BE2C (cell line): ENCODE results near the gene CPD.
"Not testable (repeated sequence)": the region's sequence is repeated elsewhere in the genome, so short reads cannot be mapped to it uniquely, and the experiment has no call there.

Experiments
- DNase-seq: peaks from one replicate; pipeline ENCODE4 v3.0.0-alpha.2; 2020
- H3K27me3 ChIP-seq: fragments of 250-450 bp; sonication (Bioruptor Pico); 2 replicates; pipeline ENCODE4 v1.5.1; 2020; ENCODE audit warnings: mild to moderate bottlenecking
- H3K36me3 ChIP-seq: fragments of 250-450 bp; sonication (Bioruptor Pico); 2 replicates; pipeline ENCODE4 v1.5.1; 2020; ENCODE audit warnings: mild to moderate bottlenecking
- H3K4me1 ChIP-seq: fragments of 250-450 bp; sonication (Bioruptor Pico); 2 replicates; pipeline ENCODE4 v1.5.1; 2020
- H3K4me3 ChIP-seq: 2 replicates; pipeline ENCODE4 v1.5.1; 2011; ENCODE audit warnings: low read depth, low read length
- H3K9me3 ChIP-seq: fragments of 250-450 bp; sonication (Bioruptor Pico); 2 replicates; pipeline ENCODE4 v1.5.1; 2020
- CTCF ChIP-seq: IDR thresholded peaks from 2 replicates; pipeline ENCODE4 v1.5.1; 2012; ENCODE audit warnings: mild to moderate bottlenecking, low read depth, low read length

The CPD gene

GRCh38 chr17:30396129-30396528, 17.4 kb downstream of the CPD start:
- TF ChIP-seq CTCF = no peak
- Histone ChIP-seq H3K4me1 (no peaks in the 10 kb centered on the region; the same call in 1 of the 2 replicates), H3K36me3 (no peaks in the 10 kb centered on the region), H3K27me3 (no peaks in the 10 kb centered on the region), H3K9me3 (no peaks in the 10 kb centered on the region), H3K4me3 (no peak overlapping the region)
- DNase-seq = no peak

GRCh38 chr17:30396612-30397011, 17.9 kb downstream of the CPD start:
- Histone ChIP-seq H3K27me3 (no peaks in the 10 kb centered on the region), H3K4me3 (no peak overlapping the region), H3K9me3 (no peaks in the 10 kb centered on the region), H3K4me1 (no peaks in the 10 kb centered on the region; the same call in 1 of the 2 replicates), H3K36me3 (no peaks in the 10 kb centered on the region)
- no peak for TF ChIP-seq CTCF
- no peak for DNase-seq

GRCh38 chr17:30398328-30399041, 19.8 kb downstream of the CPD start:
- Histone ChIP-seq H3K9me3 (no peaks in the 10 kb centered on the region), H3K4me3 (no peak overlapping the region), H3K4me1 (no peaks in the 10 kb centered on the region; the same call in 1 of the 2 replicates), H3K27me3 (no peaks in the 10 kb centered on the region), H3K36me3 (no peaks in the 10 kb centered on the region)
- DNase-seq = peak; percentile 17
- TF ChIP-seq CTCF = no peak

- Histone ChIP-seq H3K9me3 (no peaks in the 10 kb centered on the region), H3K27me3 (no peaks in the 10 kb centered on the region), H3K4me3 (no peak overlapping the region), H3K36me3 (no peaks in the 10 kb centered on the region), H3K4me1 (no peaks in the 10 kb centered on the region)
- DNase-seq = no peak
- TF ChIP-seq CTCF = no peak
These were observed 22.4 kb downstream of the CPD start for GRCh38 chr17:30401097-30401496.

- Histone ChIP-seq H3K4me1 (no peaks in the 10 kb centered on the region), H3K9me3 (no peaks in the 10 kb centered on the region), H3K36me3 (no peaks in the 10 kb centered on the region), H3K27me3 (no peaks in the 10 kb centered on the region), H3K4me3 (no peak overlapping the region)
- DNase-seq = no peak
- no peak for TF ChIP-seq CTCF
These were observed 26.4 kb downstream of the CPD start for GRCh38 chr17:30405161-30405560.

- not testable (repeated sequence) for H3K9me3 ChIP-seq, H3K4me3 ChIP-seq, H3K36me3 ChIP-seq, H3K4me1 ChIP-seq, H3K27me3 ChIP-seq, DNase-seq
These were observed 31.9 kb downstream of the CPD start for GRCh38 chr17:30410627-30411026.

GRCh38 chr17:30412008-30412496, 33.3 kb downstream of the CPD start:
- not testable (repeated sequence) for H3K27me3 ChIP-seq, DNase-seq, H3K9me3 ChIP-seq, H3K36me3 ChIP-seq, H3K4me1 ChIP-seq, H3K4me3 ChIP-seq
